NCI-H2081 treated with DMSO at 0.1 percent for 48 hours (cell line): Measurements from ENCODE around the gene TM7SF3.
"Not testable (repeated sequence)": the region's sequence is repeated elsewhere in the genome, so short reads cannot be mapped to it uniquely, and the experiment has no call there.

ENCODE experiments used
- DNase-seq: peaks from one replicate; lab custom pipeline; 2025; lab: John Stamatoyannopoulos, UW

TM7SF3 gene, protein sequence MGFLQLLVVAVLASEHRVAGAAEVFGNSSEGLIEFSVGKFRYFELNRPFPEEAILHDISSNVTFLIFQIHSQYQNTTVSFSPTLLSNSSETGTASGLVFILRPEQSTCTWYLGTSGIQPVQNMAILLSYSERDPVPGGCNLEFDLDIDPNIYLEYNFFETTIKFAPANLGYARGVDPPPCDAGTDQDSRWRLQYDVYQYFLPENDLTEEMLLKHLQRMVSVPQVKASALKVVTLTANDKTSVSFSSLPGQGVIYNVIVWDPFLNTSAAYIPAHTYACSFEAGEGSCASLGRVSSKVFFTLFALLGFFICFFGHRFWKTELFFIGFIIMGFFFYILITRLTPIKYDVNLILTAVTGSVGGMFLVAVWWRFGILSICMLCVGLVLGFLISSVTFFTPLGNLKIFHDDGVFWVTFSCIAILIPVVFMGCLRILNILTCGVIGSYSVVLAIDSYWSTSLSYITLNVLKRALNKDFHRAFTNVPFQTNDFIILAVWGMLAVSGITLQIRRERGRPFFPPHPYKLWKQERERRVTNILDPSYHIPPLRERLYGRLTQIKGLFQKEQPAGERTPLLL

GRCh38 chr12:27014085-27014858 lies at the start of gene TM7SF3:
TSS of gene TM7SF3 (minus strand) at chr12:27014384. CDS start at chr12:27014168, 216 bp downstream.
- peak; percentile 63 for DNase-seq

DNA sequence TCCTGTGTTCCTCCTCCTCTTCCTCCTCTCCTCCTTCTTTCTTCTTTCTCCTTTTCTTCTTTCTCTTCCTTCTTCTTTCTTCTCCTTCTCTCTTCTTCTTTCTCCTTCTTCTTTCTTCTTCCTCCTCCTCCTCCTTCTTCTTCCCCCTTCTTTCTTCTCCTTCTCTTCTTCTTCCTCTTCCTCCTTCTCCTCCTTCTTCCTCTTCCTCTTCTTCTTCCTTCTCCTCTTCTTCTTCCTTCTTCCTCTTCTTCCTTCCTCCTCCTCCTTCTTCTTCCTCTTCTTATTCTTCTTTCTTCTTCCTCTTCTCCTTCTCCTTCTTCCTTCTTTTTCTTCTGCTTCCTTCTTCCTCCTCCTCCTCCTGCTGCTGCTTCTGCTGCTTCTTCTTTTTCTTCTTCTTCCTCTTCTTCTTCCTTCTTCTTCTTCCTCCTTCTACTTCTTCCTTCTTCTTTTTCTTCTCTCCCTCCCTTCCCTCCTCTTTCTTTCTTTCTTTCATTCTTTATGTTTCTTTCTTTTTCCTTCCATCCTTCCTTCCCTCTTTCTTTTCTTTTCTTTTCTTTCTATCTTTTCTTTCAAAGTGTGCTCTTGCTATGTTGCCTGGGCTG lies 49.2 kb upstream of the TM7SF3 start:
- DNase-seq, result no peak

GRCh38 chr12:27061317-27061716 lies 47.1 kb upstream of the TM7SF3 start:
- no peak for DNase-seq

DNA sequence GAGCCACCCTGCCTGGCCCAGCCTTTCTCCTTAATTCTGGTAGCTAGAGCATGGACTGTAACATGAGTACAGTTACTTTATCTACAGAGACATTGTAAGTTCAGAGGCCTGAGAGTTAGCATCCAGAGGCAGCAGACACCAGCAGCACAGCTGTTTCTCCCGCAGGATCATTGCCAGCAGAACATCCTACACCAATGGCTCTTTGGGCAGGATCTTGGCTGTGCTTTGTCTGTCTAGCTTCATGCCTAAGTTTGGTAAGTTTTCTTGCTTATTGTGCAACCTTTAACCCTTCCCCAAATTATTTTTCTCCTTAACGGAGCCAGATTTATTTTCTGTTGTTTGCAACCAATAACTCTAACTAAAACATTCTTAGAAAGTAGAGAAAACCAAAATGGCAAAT lies 46.6 kb upstream of the TM7SF3 start:
- no peak for DNase-seq

- no peak for DNase-seq
These were observed 43.4 kb upstream of the TM7SF3 start for GRCh38 chr12:27057543-27057942.

GRCh38 chr12:27055966-27056365 lies 41.8 kb upstream of the TM7SF3 start:
- DNase-seq, result no peak

GRCh38 chr12:27052742-27053141 lies 38.6 kb upstream of the TM7SF3 start:
- no peak for DNase-seq

DNA sequence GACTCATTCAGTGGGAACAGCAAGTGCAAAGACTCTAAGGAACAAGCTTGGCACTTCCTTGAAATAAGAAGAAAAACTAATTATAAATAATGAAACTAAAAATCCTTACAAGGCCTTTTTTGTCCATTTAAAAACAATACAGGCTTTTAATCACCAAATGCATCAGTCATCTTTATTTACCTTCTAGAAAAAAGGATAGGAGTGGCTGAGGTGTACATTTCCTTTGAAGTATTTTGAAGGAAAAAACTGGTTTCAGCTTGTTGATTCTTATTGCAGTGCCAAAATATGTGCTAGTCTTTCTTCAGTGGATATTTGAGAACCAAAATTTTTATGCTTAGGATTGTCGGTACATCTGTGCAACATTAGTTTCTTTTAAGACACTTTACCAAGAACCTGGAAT lies 38.0 kb upstream of the TM7SF3 start:
- no peak for DNase-seq

DNA sequence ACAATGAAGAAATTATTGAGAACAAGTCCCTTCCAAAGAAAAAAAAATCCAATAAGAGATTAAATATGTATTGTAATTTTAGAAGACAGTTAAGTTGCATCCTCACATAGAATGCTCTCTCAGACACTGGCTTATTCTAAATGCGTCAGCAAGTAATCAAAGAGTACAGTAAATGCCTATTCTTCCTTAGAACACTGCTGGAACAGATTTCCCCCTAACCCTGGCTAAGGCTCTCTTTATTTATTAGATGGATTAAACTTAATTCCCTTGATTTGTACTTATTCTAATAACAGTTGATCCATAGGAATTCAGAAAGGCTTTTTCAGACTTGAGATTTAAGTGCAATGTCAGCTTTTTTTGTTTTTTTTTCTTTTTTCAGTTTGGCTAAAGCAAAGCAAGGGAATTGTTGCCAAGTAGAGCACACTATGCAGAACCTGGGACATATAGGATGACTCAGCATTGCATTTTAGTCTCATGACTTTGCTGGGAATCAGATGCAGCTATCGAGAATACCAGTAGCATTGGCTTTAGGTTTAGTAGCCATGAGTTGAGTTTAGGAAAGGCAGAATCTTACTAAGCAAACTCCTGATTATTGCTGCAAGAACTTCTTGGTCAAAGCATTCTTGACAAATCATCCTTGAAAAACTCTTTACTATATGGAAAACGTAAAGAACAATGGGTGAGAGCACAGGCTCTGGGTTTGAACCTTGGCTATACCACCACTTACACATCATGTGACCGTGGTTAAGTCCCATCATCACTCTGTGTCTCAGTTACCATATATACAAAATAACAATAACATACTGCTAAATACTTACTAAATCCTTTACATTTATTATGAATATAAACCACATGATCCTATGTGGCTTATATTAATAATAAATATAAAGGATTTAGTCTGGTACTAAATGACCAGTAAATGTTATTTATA lies 34.9 kb upstream of the TM7SF3 start:
- DNase-seq, result no peak

- DNase-seq, result not testable (repeated sequence)
These were observed 27.8 kb upstream of the TM7SF3 start for GRCh38 chr12:27042018-27042417.

DNA sequence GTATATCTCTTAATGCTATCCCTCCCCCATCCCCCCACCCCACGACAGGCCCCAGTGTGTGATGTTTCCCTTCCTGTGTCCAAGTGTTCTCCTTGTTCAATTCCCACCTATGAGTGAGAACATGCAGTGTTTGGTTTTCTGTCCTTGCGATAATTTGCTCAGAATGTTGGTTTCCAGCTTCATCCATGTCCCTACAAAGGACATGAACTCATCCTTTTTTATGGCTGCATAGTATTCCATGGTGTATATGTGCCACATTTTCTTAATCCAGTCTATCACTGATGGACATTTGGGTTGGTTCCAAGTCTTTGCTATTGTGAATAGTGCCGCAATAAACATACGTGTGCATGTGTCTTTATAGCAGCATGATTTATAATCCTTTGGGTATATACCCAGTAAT lies 26.5 kb upstream of the TM7SF3 start:
- DNase-seq, result not testable (repeated sequence)

- DNase-seq, result no peak
These were observed 20.6 kb upstream of the TM7SF3 start for GRCh38 chr12:27034607-27035293.

GRCh38 chr12:27032679-27033078 lies 18.5 kb upstream of the TM7SF3 start:
- DNase-seq, result no peak

GRCh38 chr12:27031531-27031930 lies 17.3 kb upstream of the TM7SF3 start:
- DNase-seq, result no peak

- no peak for DNase-seq
These were observed 12.1 kb upstream of the TM7SF3 start for GRCh38 chr12:27026257-27026656.

- no peak for DNase-seq
These were observed 10.9 kb upstream of the TM7SF3 start for GRCh38 chr12:27025116-27025515.

- DNase-seq, result no peak
These were observed 10.1 kb upstream of the TM7SF3 start for GRCh38 chr12:27024291-27024690.

- no peak for DNase-seq
These were observed 6.6 kb upstream of the TM7SF3 start for GRCh38 chr12:27020761-27021160.

DNA sequence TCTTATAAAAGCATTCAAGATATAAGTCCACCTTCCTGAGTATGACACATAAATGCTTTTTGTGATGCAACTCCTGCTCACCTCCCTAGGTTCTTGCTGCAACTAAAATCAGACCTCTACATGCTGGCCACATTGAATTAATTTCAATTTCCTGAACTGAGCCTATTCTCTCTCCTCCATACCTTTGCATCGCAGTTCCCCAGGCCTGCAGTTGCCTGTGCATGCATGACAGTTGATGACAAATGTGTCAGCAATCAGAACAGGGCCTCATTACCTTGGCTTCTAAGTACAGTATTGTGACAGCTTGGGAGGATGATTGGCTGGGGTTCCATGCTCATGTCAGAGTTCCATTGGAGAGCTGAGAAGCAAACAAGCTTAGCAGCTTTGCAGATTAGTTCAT lies 3.9 kb upstream of the TM7SF3 start:
- DNase-seq, result no peak

DNA sequence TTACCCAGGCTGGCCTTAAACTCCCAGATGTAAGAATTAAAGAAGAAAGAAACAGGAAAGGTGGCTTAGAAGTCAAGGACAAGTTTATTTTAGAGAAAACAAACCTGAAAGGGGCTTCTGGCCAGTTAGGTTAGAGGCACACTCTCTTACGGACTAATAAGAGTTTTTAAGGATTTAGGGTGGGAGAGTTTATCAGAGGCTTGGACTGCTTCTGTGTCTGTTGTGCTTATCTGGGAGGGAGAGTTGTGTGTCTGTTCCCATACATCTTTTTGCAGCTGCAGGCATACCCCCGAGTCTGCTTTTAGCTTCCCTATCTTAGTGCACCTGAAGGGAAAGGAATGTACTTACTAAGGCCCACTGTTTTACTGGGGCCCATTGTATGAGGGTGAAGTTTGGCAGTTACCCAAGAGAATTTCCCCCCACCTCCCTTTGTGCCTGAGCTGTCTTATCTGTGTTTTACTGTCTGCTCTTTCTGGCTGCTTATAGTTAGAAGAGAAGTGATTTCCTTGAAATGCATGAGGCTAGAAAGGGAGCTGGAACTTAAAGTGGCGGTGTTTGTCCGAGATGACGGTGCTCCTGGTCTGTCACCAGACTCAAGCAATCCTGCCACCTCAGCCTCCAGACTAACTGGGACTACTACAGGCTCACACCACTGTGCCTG lies 3.1 kb upstream of the TM7SF3 start:
- DNase-seq, result not testable (repeated sequence)
